OCI-LY7 (cell line): Measurements from ENCODE around the gene FSHR. TPM values are rescaled to one million over a fixed set of nuclear protein-coding genes. Genes with fewer than 3 reads are reported as not detected.

Experiments
- BruUV-seq: library from RNA; stranded (reverse); fragments of 400-500 nt; replicated peaks from 2 replicates; lab custom pipeline; 2021; lab: Mats Ljungman, UMichigan
- CTCF ChIA-PET: fragments of 300-600 bp; sonication (Branson Sonifier 250); formaldehyde crosslinking; loops from one replicate; lab custom pipeline; 2022; ENCODE audit warnings: antibody characterized with exemption; ENCODE audit not compliant: unreplicated experiment; lab: Charles Lee
- POLR2A ChIA-PET: fragments of 300-600 bp; sonication (Branson Sonifier 250); formaldehyde crosslinking; loops from one replicate; lab custom pipeline; 2022; ENCODE audit warnings: antibody characterized with exemption; lab: Charles Lee
- DNase-seq: peaks from one replicate; pipeline ENCODE4 v3.0.0-alpha.2; 2015; ENCODE audit warnings: low spot score
- H2AFZ ChIP-seq: fragments of 200-600 bp; sonication (generic), shearing (Covaris generic); 2 replicates; pipeline ENCODE4 v1.6.1; 2014; ENCODE audit warnings: mild to moderate bottlenecking, antibody characterized with exemption, low read length, moderate library complexity
- H3K27ac ChIP-seq: fragments of 200-600 bp; sonication (generic); 2 replicates; pipeline ENCODE4 v1.5.1; 2014; ENCODE audit warnings: mixed run types, low read depth, mild to moderate bottlenecking, moderate library complexity, low read length, inconsistent platforms; ENCODE audit not compliant: poor library complexity, severe bottlenecking
- H3K36me3 ChIP-seq: fragments of 200-600 bp; sonication (generic); 2 replicates; pipeline ENCODE4 v1.6.1; 2014; ENCODE audit warnings: mild to moderate bottlenecking, antibody characterized with exemption, low read length, moderate library complexity, mixed read lengths; ENCODE audit not compliant: insufficient read depth
- H3K4me1 ChIP-seq: fragments of 200-600 bp; sonication (generic); 2 replicates; pipeline ENCODE4 v1.5.1; 2014; ENCODE audit warnings: mild to moderate bottlenecking, low read length; ENCODE audit not compliant: insufficient read depth, poor library complexity, severe bottlenecking
- H3K4me2 ChIP-seq: fragments of 200-600 bp; sonication (generic); 2 replicates; pipeline ENCODE4 v1.6.1; 2014; ENCODE audit warnings: mild to moderate bottlenecking, low read length
- H3K4me3 ChIP-seq: fragments of 200-600 bp; sonication (generic); 2 replicates; pipeline ENCODE4 v1.5.1; 2014; ENCODE audit warnings: mild to moderate bottlenecking, low read depth, low read length; ENCODE audit not compliant: poor library complexity, severe bottlenecking
- H3K79me2 ChIP-seq: fragments of 200-600 bp; sonication (generic); 2 replicates; pipeline ENCODE4 v1.6.1; 2016; ENCODE audit warnings: low read depth, mild to moderate bottlenecking, low read length, moderate library complexity, mixed read lengths; ENCODE audit not compliant: insufficient read depth
- H3K9me2 ChIP-seq: fragments of 200-600 bp; sonication (generic); 2 replicates; pipeline ENCODE4 v1.6.1; 2016; ENCODE audit warnings: mild to moderate bottlenecking, low read length, mixed read lengths; ENCODE audit not compliant: insufficient read depth
- H3K9me3 ChIP-seq: fragments of 200-600 bp; sonication (generic); 2 replicates; pipeline ENCODE4 v1.6.1; 2014; ENCODE audit warnings: mild to moderate bottlenecking, mixed run types, low read length, mixed read lengths
- H4K20me1 ChIP-seq: fragments of 200-600 bp; sonication (generic); 2 replicates; pipeline ENCODE4 v1.6.1; 2014; ENCODE audit warnings: mild to moderate bottlenecking, antibody characterized with exemption, low read length, moderate library complexity, mixed read lengths; ENCODE audit not compliant: insufficient read depth
- CTCF ChIP-seq: fragments of 200-600 bp; sonication (generic); conservative IDR thresholded peaks from 2 replicates; pipeline ENCODE4 v1.5.1; 2014; ENCODE audit warnings: mild to moderate bottlenecking, antibody characterized with exemption, low read length, moderate library complexity, mixed read lengths
- EZH2phosphoT487 ChIP-seq: fragments of 200-600 bp; sonication (generic); IDR thresholded peaks from 2 replicates; pipeline ENCODE4 v1.6.1; 2018; ENCODE audit warnings: low read depth, borderline replicate concordance, mild to moderate bottlenecking, mixed run types, antibody characterized with exemption, low read length, moderate library complexity, mixed read lengths
- intact Hi-C: fragments of 100-400 bp; cut with micrococcal nuclease; formaldehyde crosslinking; loops from one replicate; pipeline ENCODE4 v1.10.0; 2022; ENCODE audit not compliant: unreplicated experiment
- microRNA-seq: library from miRNA; unstranded; fragments of <30 nt; microRNA quantifications from one replicate; pipeline ENCODE4 v1.2.0, GENCODE V29; 2022; ENCODE audit warnings: borderline replicate concordance
- small RNA-seq: library from RNA; depleted of rRNA; stranded (forward); fragments of <200 nt; gene quantifications from one replicate; pipeline ENCODE3, GENCODE V24; 2014
- total RNA-seq, 2 experiments: library from RNA; depleted of rRNA in 1 of 2; stranded (reverse); fragments of >200 nt in 1 of 2; shearing (Covaris generic) in 1 of 2; gene quantifications; 2 replicates each; pipeline ENCODE4 v1.2.3, GENCODE V29; 2014 to 2022

Gene FSHR
- total RNA-seq, 2 experiments from 2014 or later = not detected

- intact Hi-C loops = no loop called here
- no peak overlapping the region for H3K4me2 ChIP-seq
- H3K27ac ChIP-seq = no peak overlapping the region
- DNase-seq = no peak
- H4K20me1 ChIP-seq = no peaks in the 10 kb centered on the region
- no TSS peak for BruUV-seq
- ChIA-PET POLR2A (no interaction called here), CTCF (no interaction called here)
- no peaks in the 10 kb centered on the region for H3K9me2 ChIP-seq
- no peaks in the 10 kb centered on the region for H3K4me1 ChIP-seq
- no peak overlapping the region for H2AFZ ChIP-seq
- TF ChIP-seq CTCF (no peak), EZH2phosphoT487 (no peak)
- no peaks in the 10 kb centered on the region for H3K36me3 ChIP-seq
- no peaks in the 10 kb centered on the region for H3K9me3 ChIP-seq
- H3K4me3 ChIP-seq = no peak overlapping the region
- no peaks in the 10 kb centered on the region for H3K79me2 ChIP-seq
Observed at GRCh38 chr2:48914477-48915089, 239.7 kb downstream of the FSHR start.

Small RNAs within 50 kb of the gene (microRNA-seq; reads per million reads assigned to microRNA genes)
- not detected for gene MIR548BA

Small RNAs within 50 kb of the gene (small RNA-seq; reads per million reads assigned to genes)
- gene MIR548BA = not detected
